DOHH2 (cell line): Measurements from ENCODE around the gene ABCA1.

Source experiments
- CTCF ChIP-seq: fragments of 200-600 bp; sonication (generic); IDR thresholded peaks from one replicate; pipeline ENCODE4 v1.5.1; 2014; ENCODE audit warnings: antibody characterized with exemption, mild to moderate bottlenecking, low read depth, low read length; ENCODE audit not compliant: poor library complexity, severe bottlenecking
- EZH2phosphoT487 ChIP-seq: fragments of 200-600 bp; sonication (generic); IDR thresholded peaks from 2 replicates; pipeline ENCODE4 v1.6.1; 2017; ENCODE audit warnings: borderline replicate concordance, mild to moderate bottlenecking, antibody characterized with exemption, low read length, moderate library complexity, mixed read lengths

GRCh38 chr9:104745852-104746251 lies 182.1 kb downstream of the ABCA1 start:
- TF ChIP-seq CTCF (no peak), EZH2phosphoT487 (no peak)
